Omental fat pad (tissue), 4 donors: ENCODE results near the gene MSL2. TPM values are rescaled to one million over a fixed set of nuclear protein-coding genes. Genes with fewer than 3 reads are reported as not detected.

Source experiments
- ATAC-seq: fragments of 150-250 bp; one replicate; pipeline ENCODE4 v1.9.1; 2016; ENCODE audit warnings: mild to moderate bottlenecking, moderate library complexity; ENCODE audit not compliant: low FRiP score
- DNase-seq: peaks from one replicate; pipeline ENCODE4 v3.0.0-alpha.2; 2019; ENCODE audit warnings: low spot score
- CTCF ChIP-seq, 3 donors: fragments of 450-650 bp; IDR thresholded peaks; one replicate each; pipeline ENCODE4 v1.5.1; 2016 to 2017; ENCODE audit warnings: antibody characterized with exemption in 3 of 3, mild to moderate bottlenecking in 3 of 3, moderate library complexity in 2 of 3
- total RNA-seq, 4 donors: library from RNA; depleted of rRNA; stranded (reverse); fragments of >200 nt; gene quantifications; one replicate each; pipeline ENCODE4 v1.1.0, GENCODE V29; 2016

The MSL2 gene
- total RNA-seq, 4 donors from 2014 or later, result 17.7 to 35.3 (median 30.0) TPM

GRCh38 chr3:136189859-136190617 lies 6.1 kb downstream of the MSL2 start:
- TF ChIP-seq CTCF (IDR thresholded peaks at IDR 0.05), result no peak
- no peak for DNase-seq

GRCh38 chr3:136189043-136189442 lies 7.1 kb downstream of the MSL2 start:
- TF ChIP-seq CTCF (IDR thresholded peaks at IDR 0.05), result no peak
- DNase-seq (no peak), ATAC-seq (no peak)

More at GRCh38 chr3:136189859-136190617, 6.1 kb downstream of the MSL2 start:
- no peak for ATAC-seq

GRCh38 chr3:136187868-136188267 lies 8.3 kb downstream of the MSL2 start:
- DNase-seq, result no peak
- ATAC-seq, result no peak
- TF ChIP-seq CTCF (IDR thresholded peaks at IDR 0.05), result no peak

- TF ChIP-seq CTCF (IDR thresholded peaks at IDR 0.05), result no peak
- DNase-seq (no peak), ATAC-seq (no peak)
Measured at GRCh38 chr3:136186846-136187245, 9.3 kb downstream of the MSL2 start.

- DNase-seq (no peak), ATAC-seq (no peak)
- TF ChIP-seq CTCF (IDR thresholded peaks at IDR 0.05), result no peak
Measured at GRCh38 chr3:136186344-136186743, 9.8 kb downstream of the MSL2 start.

GRCh38 chr3:136184703-136185102 lies 11.4 kb downstream of the MSL2 start:
- DNase-seq (no peak), ATAC-seq (no peak)
- TF ChIP-seq CTCF (IDR thresholded peaks at IDR 0.05), result no peak

GRCh38 chr3:136181741-136182140 lies 14.4 kb downstream of the MSL2 start:
- TF ChIP-seq CTCF (IDR thresholded peaks at IDR 0.05), result no peak
- ATAC-seq, result no peak
- no peak for DNase-seq
